K562 (cell line): ENCODE data around the gene ARV1. TPM values are rescaled to one million over a fixed set of nuclear protein-coding genes. Genes with fewer than 3 reads are reported as not detected.

Experiments
- ASH1L ChIP-seq: fragments of 450-650 bp; IDR thresholded peaks from 2 replicates; pipeline ENCODE4 v1.6.1; 2018; ENCODE audit warnings: borderline replicate concordance, mild to moderate bottlenecking, low read depth; ENCODE audit not compliant: partially characterized antibody
- BRD9 ChIP-seq: fragments of 450-650 bp; IDR thresholded peaks from 2 replicates; pipeline ENCODE4 v1.6.1; 2018; ENCODE audit warnings: low read depth; ENCODE audit not compliant: partially characterized antibody
- CHD1 ChIP-seq: fragments of 200-600 bp; sonication (generic); IDR thresholded peaks from one replicate; pipeline ENCODE4 v1.6.1; 2012; ENCODE audit warnings: mild to moderate bottlenecking, moderate library complexity, low read length, inconsistent platforms
- ELF4 ChIP-seq: fragments of 450-650 bp; formaldehyde crosslinking; IDR thresholded peaks from 2 replicates; pipeline ENCODE4 v1.4.0; 2022; ENCODE audit warnings: missing genetic modification characterization
- FOS ChIP-seq: IDR thresholded peaks from 3 replicates; pipeline ENCODE4 v1.6.1; 2011; ENCODE audit not compliant: insufficient read length; ENCODE audit errors: extremely low read depth
- FOXA3 ChIP-seq, 2 experiments: fragments of 450-650 bp in 1 of 2; sonication (generic) in 1 of 2; formaldehyde crosslinking; IDR thresholded peaks in 1 of 2; conservative IDR thresholded peaks in 1 of 2; 2 replicates each; pipeline versions ENCODE4 v1.4.0 to v1.8.0; 2020 to 2022; ENCODE audit warnings: mild to moderate bottlenecking in 2 of 2, missing genetic modification reagents in 1 of 2
- GATAD2A ChIP-seq: fragments of 450-650 bp; IDR thresholded peaks from 2 replicates; pipeline ENCODE4 v1.6.1; 2017
- HDAC6 ChIP-seq: IDR thresholded peaks from 2 replicates; pipeline ENCODE4 v1.6.1; 2012; ENCODE audit warnings: low read depth, mild to moderate bottlenecking, control low read depth, inconsistent platforms, low read length, moderate library complexity
- IFI16 ChIP-seq: fragments of 250-450 bp; sonication (Bioruptor Pico); IDR thresholded peaks from 2 replicates; pipeline ENCODE4 v2.1.2; 2022; ENCODE audit warnings: mild to moderate bottlenecking, inconsistent platforms
- L3MBTL2 ChIP-seq: fragments of 450-650 bp; IDR thresholded peaks from 2 replicates; pipeline ENCODE4 v1.6.1; 2016; ENCODE audit warnings: mild to moderate bottlenecking, moderate library complexity
- MAFK ChIP-seq: IDR thresholded peaks from 2 replicates; pipeline ENCODE4 v1.6.1; 2011; ENCODE audit warnings: low read length, improper control_type of control experiment
- MYC ChIP-seq, 2 experiments: fragments of 250-450 bp in 1 of 2; sonication (Bioruptor Pico) in 1 of 2; IDR thresholded peaks; 2 replicates each; pipeline versions ENCODE4 v1.5.1 to v1.6.1; 2012 to 2021; ENCODE audit warnings: low read depth in 2 of 2, borderline replicate concordance in 1 of 2, improper control_type of control experiment in 1 of 2, low read length in 1 of 2, mild to moderate bottlenecking in 1 of 2, moderate library complexity in 1 of 2
- NCOA2 ChIP-seq, 2 experiments: fragments of 450-650 bp; IDR thresholded peaks; 2 replicates each; pipeline ENCODE4 v1.6.1; 2018; ENCODE audit warnings: mild to moderate bottlenecking in 2 of 2, moderate library complexity in 1 of 2; ENCODE audit not compliant: partially characterized antibody in 2 of 2
- NFRKB ChIP-seq: fragments of 450-650 bp; IDR thresholded peaks from 2 replicates; pipeline ENCODE4 v1.6.1; 2016; ENCODE audit warnings: low read depth
- PHF8 ChIP-seq: fragments of 200-600 bp; sonication (generic); IDR thresholded peaks from 2 replicates; pipeline ENCODE4 v1.6.1; 2012; ENCODE audit warnings: mixed run types, mild to moderate bottlenecking, inconsistent platforms, low read length, moderate library complexity, borderline replicate concordance
- POLR2AphosphoS5 ChIP-seq: IDR thresholded peaks from 2 replicates; pipeline ENCODE4 v1.6.1; 2011; ENCODE audit warnings: mild to moderate bottlenecking, low read depth, low read length, moderate library complexity; ENCODE audit not compliant: control insufficient read depth, insufficient read depth
- POLR2H ChIP-seq: IDR thresholded peaks from 2 replicates; pipeline ENCODE4 v1.6.1; 2016; ENCODE audit warnings: missing genetic modification characterization, low read depth, mild to moderate bottlenecking, control low read depth, missing compliant biosample characterization, moderate library complexity
- PTBP1 ChIP-seq: fragments of 200-400 bp; formaldehyde crosslinking; IDR thresholded peaks from 2 replicates; pipeline ENCODE4 v1.6.1; 2017; ENCODE audit warnings: low read depth, low read length
- SAP30 ChIP-seq: fragments of 200-600 bp; sonication (generic); IDR thresholded peaks from 2 replicates; pipeline ENCODE4 v1.6.1; 2012; ENCODE audit warnings: borderline replicate concordance, low read depth, mild to moderate bottlenecking, moderate library complexity, low read length, control low read depth, inconsistent platforms; ENCODE audit not compliant: insufficient read depth, poor library complexity, severe bottlenecking
- SETDB1 ChIP-seq: IDR thresholded peaks from one replicate; pipeline ENCODE4 v1.6.1; 2012; ENCODE audit warnings: low read length, control low read depth, inconsistent platforms
- SP1 ChIP-seq: sonication (generic); formaldehyde crosslinking; IDR thresholded peaks from 2 replicates; pipeline ENCODE4 v1.8.1; 2022; ENCODE audit warnings: mild to moderate bottlenecking, missing genetic modification reagents
- SUPT5H ChIP-seq: fragments of 450-650 bp; IDR thresholded peaks from 2 replicates; pipeline ENCODE4 v1.6.1; 2016
- ZBED1 ChIP-seq: IDR thresholded peaks from 2 replicates; pipeline ENCODE4 v1.6.1; 2014
- ZC3H4 ChIP-seq: sonication (generic); formaldehyde crosslinking; IDR thresholded peaks from 2 replicates; pipeline ENCODE4 v1.9.0; 2021; ENCODE audit warnings: missing genetic modification reagents, borderline replicate concordance
- ZKSCAN3 ChIP-seq: fragments of 250-450 bp; sonication (Bioruptor Pico); IDR thresholded peaks from 2 replicates; pipeline ENCODE4 v1.4.0; 2020
- ZNF217 ChIP-seq: sonication (generic); formaldehyde crosslinking; IDR thresholded peaks from 2 replicates; pipeline ENCODE4 v1.8.0; 2022; ENCODE audit warnings: mild to moderate bottlenecking, missing genetic modification reagents
- ZNF239 ChIP-seq: fragments of 250-450 bp; sonication (Bioruptor Pico); IDR thresholded peaks from 2 replicates; pipeline ENCODE4 v1.4.0; 2020; ENCODE audit warnings: mild to moderate bottlenecking
- ZNF24 ChIP-seq: fragments of 450-650 bp; IDR thresholded peaks from 2 replicates; pipeline ENCODE4 v1.6.1; 2016
- ZNF41 ChIP-seq: fragments of 250-450 bp; sonication (Bioruptor Pico); conservative IDR thresholded peaks from 2 replicates; pipeline ENCODE4 v1.4.0; 2020; ENCODE audit warnings: mild to moderate bottlenecking
- ZNF444 ChIP-seq: fragments of 250-450 bp; sonication (Bioruptor Pico); IDR thresholded peaks from 2 replicates; pipeline ENCODE4 v1.4.0; 2020; ENCODE audit warnings: mild to moderate bottlenecking, moderate library complexity
- ZNF589 ChIP-seq: fragments of 200-800 bp; sonication (Bioruptor generic); IDR thresholded peaks from 2 replicates; pipeline ENCODE4 v1.6.1; 2016; ENCODE audit warnings: low read depth, missing genetic modification characterization, missing compliant biosample characterization
- ZNF79 ChIP-seq: fragments of 250-450 bp; sonication (Bioruptor Pico); IDR thresholded peaks from 2 replicates; pipeline ENCODE4 v1.4.0; 2020; ENCODE audit warnings: low read depth, mild to moderate bottlenecking, moderate library complexity
- ZZZ3 ChIP-seq: fragments of 450-650 bp; IDR thresholded peaks from 2 replicates; pipeline ENCODE4 v1.6.1; 2016; ENCODE audit warnings: antibody characterized with exemption, mild to moderate bottlenecking, moderate library complexity
- polyA plus RNA-seq, 8 experiments: library from polyadenylated mRNA; depleted of rRNA in 4 of 8; stranded (reverse) in 5 of 8; unstranded in 3 of 8; fragments of >200 nt; fragmentation: Nextera tagmentation in 2 of 8; fragmentation: Illumina TruSeq in 1 of 8; extraction: Ambion mirVana in 2 of 8; extraction: Trizol in 1 of 8; gene quantifications; 2 replicates each; pipeline versions ENCODE4 v1.2.1 to v1.2.3, GENCODE V29; 2011 to 2014; ENCODE audit warnings: inconsistent platforms in 1 of 8, missing spikeins in 1 of 8
- total RNA-seq, 7 experiments: library from RNA; depleted of rRNA in 6 of 7; stranded (reverse); fragments of >200 nt in 6 of 7; fragmentation: Illumina TruSeq in 2 of 7; extraction: Trizol in 2 of 7; gene quantifications; 2 replicates each; pipeline versions ENCODE4 v1.2.1 to v1.2.3, GENCODE V29; 2011 to 2021; ENCODE audit warnings: low replicate concordance in 1 of 7

ARV1 gene
- total and polyA plus RNA-seq, 9 of the 15 experiments (the other 6 are each of a cell fraction or from before 2014, with no cell fraction given) = 54.8 to 139 (median 74.0) TPM

DNA sequence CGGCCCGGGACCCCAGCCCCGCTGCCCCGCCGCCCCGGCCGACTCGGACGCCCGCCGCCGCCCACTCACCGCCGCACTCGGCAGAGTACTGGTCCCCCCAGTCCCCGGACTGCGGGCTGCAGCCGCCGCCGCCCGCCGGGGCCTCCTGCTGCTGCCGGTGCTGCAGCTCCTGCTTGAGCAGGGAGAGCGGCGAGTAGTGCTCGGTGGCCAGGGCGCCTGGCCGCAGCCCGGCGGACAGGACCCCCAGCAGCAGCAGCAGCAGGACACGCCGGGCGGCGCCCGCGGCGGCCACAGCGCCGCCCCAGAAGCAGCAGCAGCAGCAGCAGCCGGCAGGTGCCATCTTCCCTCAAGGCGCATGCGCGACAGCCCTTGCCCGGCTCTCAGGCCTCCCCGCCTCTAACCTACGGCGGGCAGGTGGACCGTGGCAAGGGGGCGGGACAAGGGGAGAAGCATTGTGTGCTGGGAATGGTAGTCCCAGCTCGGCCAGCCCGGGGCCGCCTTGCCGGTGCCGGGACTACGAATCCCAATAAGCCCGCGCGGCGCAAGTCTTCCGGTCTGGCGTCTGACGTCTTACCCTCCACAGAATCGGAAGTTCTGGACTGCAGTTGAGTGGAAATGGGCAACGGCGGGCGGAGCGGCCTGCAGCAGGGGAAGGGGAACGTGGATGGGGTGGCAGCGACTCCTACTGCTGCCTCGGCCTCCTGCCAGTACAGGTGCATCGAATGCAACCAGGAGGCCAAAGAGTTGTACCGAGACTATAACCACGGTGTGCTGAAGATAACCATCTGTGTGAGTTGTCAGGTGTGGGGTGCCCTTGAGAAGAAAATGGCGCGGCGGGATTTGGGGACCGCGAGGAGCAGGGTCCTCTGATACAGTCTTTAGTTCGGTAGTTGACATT is at the start of gene ARV1, which contains the start of gene TTC13 (continued):
- TF ChIP-seq MAFK (no peak; the same call in 1 of the 2 replicates), L3MBTL2 (peak; percentile 87), ZNF444 (CRISPR knock-in tag) (no peak), BRD9 (peak; percentile 63), NFRKB (peak; percentile 92), MYC (IDR thresholded peaks at IDR 0.05; ENCODE audit: low read depth, low read length) (peak; percentile 90), MYC (CRISPR knock-in tag; IDR thresholded peaks at IDR 0.05; ENCODE audit: borderline replicate concordance, low read depth) (peak; percentile 65; the same call in 1 of the 2 replicates), POLR2H (tag) (peak; percentile 69), CHD1 (no peak), ZKSCAN3 (CRISPR knock-in tag) (no peak), ASH1L (peak; percentile 76), POLR2AphosphoS5 (peak; percentile 85), ZZZ3 (no peak), HDAC6 (no peak), ZNF24 (no peak), FOS (no peak), PTBP1 (no peak), ZNF217 (no peak), IFI16 (CRISPR knock-in tag) (no peak), ZNF41 (CRISPR knock-in tag) (no peak), ELF4 (CRISPR knock-in tag) (peak; percentile 92; the same call in 1 of the 2 replicates), ZC3H4 (no peak), ZNF79 (no peak), ZNF239 (CRISPR knock-in tag) (no peak), PHF8 (peak; percentile 97), NCOA2 (IDR thresholded peaks at IDR 0.05; ENCODE audit: partially characterized antibody in 2 of 2) (no peak), SP1 (peak; percentile 100), ZNF589 (0 out of 2 replicates have a peak, but pooled peaks have one; percentile 54), GATAD2A (no peak), SAP30 (peak; percentile 76), SUPT5H (peak; percentile 97), SETDB1 (peak; percentile 23), ZBED1 (0 out of 2 replicates have a peak, but pooled peaks have one; percentile 28), FOXA3 (CRISPR knock-in tag; conservative IDR thresholded peaks at IDR 0.05 in 1 of 2, IDR thresholded peaks at IDR 0.05 in 1 of 2) (peak in 1 of 2 experiments; percentile 55; a peak in 1 of 4 replicates)
